Thoracic aorta (tissue), 2 donors: ENCODE measurements around the gene SLC7A6. TPM values are rescaled to one million over a fixed set of nuclear protein-coding genes. Genes with fewer than 3 reads are reported as not detected.

Experiments used
- ATAC-seq: fragments of 150-250 bp; one replicate; pipeline ENCODE4 v1.8.0; 2017; ENCODE audit warnings: low read depth; ENCODE audit not compliant: insufficient number of reproducible peaks, low FRiP score
- DNase-seq: peaks from one replicate; pipeline ENCODE4 v3.0.0-alpha.2; 2020; ENCODE audit warnings: low spot score
- H3K27ac ChIP-seq, 2 donors: fragments of 200-600 bp; sonication (generic); 1 replicate in 1 of 2; 2 replicates in 1 of 2; pipeline ENCODE4 v1.5.1; 2016; ENCODE audit warnings: mild to moderate bottlenecking in 2 of 2, moderate library complexity in 2 of 2
- H3K27me3 ChIP-seq: fragments of 200-600 bp; sonication (generic); replicated peaks from 2 replicates; pipeline ENCODE4 v1.6.0; 2016; ENCODE audit warnings: mild to moderate bottlenecking; ENCODE audit not compliant: insufficient read depth
- H3K36me3 ChIP-seq: fragments of 200-600 bp; sonication (generic); one replicate; pipeline ENCODE4 v1.5.1; 2016
- H3K4me1 ChIP-seq, 2 donors: fragments of 200-600 bp; sonication (generic); 1 replicate in 1 of 2; 2 replicates in 1 of 2; pipeline versions ENCODE4 v1.5.1 to v1.6.0; 2016; ENCODE audit warnings: low read depth in 2 of 2, mild to moderate bottlenecking in 1 of 2; ENCODE audit not compliant: control insufficient read depth in 1 of 2
- H3K4me3 ChIP-seq: fragments of 200-600 bp; sonication (generic); 2 replicates; pipeline ENCODE4 v1.5.1; 2016; ENCODE audit warnings: mild to moderate bottlenecking
- H3K9me3 ChIP-seq: fragments of 200-600 bp; sonication (generic); 2 replicates; pipeline ENCODE4 v1.5.1; 2016
- CTCF ChIP-seq: fragments of 200-600 bp; sonication (generic); IDR thresholded peaks from one replicate; pipeline ENCODE4 v1.5.1; 2019; ENCODE audit warnings: antibody characterized with exemption
- total RNA-seq, 2 donors: library from RNA; depleted of rRNA; stranded (reverse); fragments of >200 nt; gene quantifications; one replicate each; pipeline versions ENCODE4 v1.1.0 to v1.2.3, GENCODE V29; 2016

The SLC7A6 gene
- total RNA-seq, 2 donors from 2014 or later = 92.1 to 125 TPM

GRCh38 chr16:68238029-68238345, 26.3 kb upstream of the SLC7A6 start:
- Histone ChIP-seq H3K36me3 (no peaks in the 10 kb centered on the region), H3K9me3 (no peaks in the 10 kb centered on the region), H3K27ac (peak overlapping the region; percentile 82 to 87), H3K4me1 (peaks cover 8 to 18% of the 10 kb centered on the region in 2 donors), H3K4me3 (peak overlapping the region; percentile 80), H3K27me3 (no peaks in the 10 kb centered on the region)
- DNase-seq = no peak
- no peak for ATAC-seq
- TF ChIP-seq CTCF = no peak

GRCh38 chr16:68242085-68242484, 22.2 kb upstream of the SLC7A6 start:
- no peak for TF ChIP-seq CTCF
- Histone ChIP-seq H3K27me3 (no peaks in the 10 kb centered on the region), H3K27ac (no peak overlapping the region), H3K9me3 (no peaks in the 10 kb centered on the region), H3K36me3 (no peaks in the 10 kb centered on the region), H3K4me3 (no peak overlapping the region), H3K4me1 (peaks cover 16 to 23% of the 10 kb centered on the region in 2 donors)
- DNase-seq = no peak
- no peak for ATAC-seq

GRCh38 chr16:68242926-68243858, 21.1 kb upstream of the SLC7A6 start:
- Histone ChIP-seq H3K4me3 (no peak overlapping the region), H3K9me3 (no peaks in the 10 kb centered on the region), H3K27ac (no peak overlapping the region), H3K27me3 (no peaks in the 10 kb centered on the region), H3K4me1 (peaks cover 27 to 33% of the 10 kb centered on the region in 2 donors), H3K36me3 (no peaks in the 10 kb centered on the region)
- ATAC-seq = no peak
- TF ChIP-seq CTCF = no peak
- DNase-seq = no peak

GRCh38 chr16:68244481-68244902, 19.8 kb upstream of the SLC7A6 start:
- peaks cover 32 to 44% of the 10 kb centered on the region in 2 donors for H3K4me1 ChIP-seq
- ATAC-seq (no peak), DNase-seq (no peak)
- H3K4me3 ChIP-seq = peak overlapping the region; percentile 78
- no peaks in the 10 kb centered on the region for H3K27me3 ChIP-seq
- no peak for TF ChIP-seq CTCF
- H3K36me3 ChIP-seq = peaks cover 6% of the 10 kb centered on the region
- no peak overlapping the region for H3K27ac ChIP-seq
- no peaks in the 10 kb centered on the region for H3K9me3 ChIP-seq

- peaks cover 7% of the 10 kb centered on the region for H3K36me3 ChIP-seq
- H3K27ac ChIP-seq = peak within 1 kb of the TSS; percentile 31 to 78
- no peak for TF ChIP-seq CTCF
- peak; percentile 90 for ATAC-seq
- peaks cover 32 to 44% of the 10 kb centered on the region in 2 donors for H3K4me1 ChIP-seq
- peak within 1 kb of the TSS; percentile 78 for H3K4me3 ChIP-seq
- H3K9me3 ChIP-seq = no peaks in the 10 kb centered on the region
- no peaks in the 10 kb centered on the region for H3K27me3 ChIP-seq
- peak; percentile 87 for DNase-seq
Measured at GRCh38 chr16:68244903-68245853, 19.1 kb upstream of the SLC7A6 start, which contains the start of gene PLA2G15. Gene PLA2G15, plus strand, starts transcription at chr16:68245373. Its CDS starts 54 bp downstream, at chr16:68245427.
